ENCODE measurements around the gene DUS1L.

- TF ChIP-seq EZH2 (IDR thresholded peaks at IDR 0.05; ENCODE audit: borderline replicate concordance), result no peak
- TF ChIP-seq, protein P1, sequence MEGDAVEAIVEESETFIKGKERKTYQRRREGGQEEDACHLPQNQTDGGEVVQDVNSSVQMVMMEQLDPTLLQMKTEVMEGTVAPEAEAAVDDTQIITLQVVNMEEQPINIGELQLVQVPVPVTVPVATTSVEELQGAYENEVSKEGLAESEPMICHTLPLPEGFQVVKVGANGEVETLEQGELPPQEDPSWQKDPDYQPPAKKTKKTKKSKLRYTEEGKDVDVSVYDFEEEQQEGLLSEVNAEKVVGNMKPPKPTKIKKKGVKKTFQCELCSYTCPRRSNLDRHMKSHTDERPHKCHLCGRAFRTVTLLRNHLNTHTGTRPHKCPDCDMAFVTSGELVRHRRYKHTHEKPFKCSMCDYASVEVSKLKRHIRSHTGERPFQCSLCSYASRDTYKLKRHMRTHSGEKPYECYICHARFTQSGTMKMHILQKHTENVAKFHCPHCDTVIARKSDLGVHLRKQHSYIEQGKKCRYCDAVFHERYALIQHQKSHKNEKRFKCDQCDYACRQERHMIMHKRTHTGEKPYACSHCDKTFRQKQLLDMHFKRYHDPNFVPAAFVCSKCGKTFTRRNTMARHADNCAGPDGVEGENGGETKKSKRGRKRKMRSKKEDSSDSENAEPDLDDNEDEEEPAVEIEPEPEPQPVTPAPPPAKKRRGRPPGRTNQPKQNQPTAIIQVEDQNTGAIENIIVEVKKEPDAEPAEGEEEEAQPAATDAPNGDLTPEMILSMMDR (IDR thresholded peaks at IDR 0.05; ENCODE audit: poor library complexity), result no peak
These were observed 25.1 kb upstream of the DUS1L start for GRCh38 chr17:82090549-82091263.
